ENCODE data around the gene CNOT10. TPM values are rescaled to one million over a fixed set of nuclear protein-coding genes. Genes with fewer than 3 reads are reported as not detected.

The CNOT10 gene
- total and polyA plus RNA-seq, 4 donors, result 14.1 to 57.5 (median 22.1) TPM

DNA sequence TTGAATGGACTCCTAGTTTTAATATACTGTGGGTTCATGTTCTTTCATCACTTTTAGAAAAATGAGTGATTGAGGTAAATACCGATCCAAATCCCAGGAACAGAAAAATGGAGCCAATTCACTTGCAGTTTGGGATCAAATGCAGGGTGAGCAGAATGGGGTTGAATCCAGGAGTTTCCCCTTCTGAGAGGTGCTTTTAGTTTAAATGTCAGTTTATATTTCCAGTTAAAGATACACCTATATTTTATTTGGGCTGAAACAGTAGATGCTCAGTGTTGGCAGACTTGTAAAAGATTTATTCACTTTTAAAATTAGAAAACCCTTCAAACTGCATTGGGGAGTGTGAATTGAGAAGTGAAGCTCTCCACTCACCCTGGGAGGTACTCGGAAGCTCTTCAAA is 135.4 kb downstream of the CNOT10 start:
- Histone ChIP-seq H3K9ac (ENCODE audit: insufficient read depth in 1 of 2, low read length in 2 of 2) (no peak overlapping the region), H3K4me1 (ENCODE audit: control insufficient read depth in 5 of 5, insufficient read depth in 5 of 5, low read length in 5 of 5) (peaks cover 0 to 31% (median 4%) of the 10 kb centered on the region in 5 donors), H3K9me3 (ENCODE audit: control insufficient read depth in 4 of 4, insufficient read depth in 3 of 4, low read length in 3 of 4) (peaks cover 0 to 2% (median 0%) of the 10 kb centered on the region in 4 donors), H3K27me3 (ENCODE audit: control insufficient read depth in 3 of 3, insufficient read depth in 3 of 3, low read length in 2 of 3) (peaks cover 4 to 9% (median 9%) of the 10 kb centered on the region in 3 donors), H3K36me3 (ENCODE audit: control insufficient read depth in 4 of 4, insufficient read depth in 4 of 4, low read length in 4 of 4) (no peaks in the 10 kb centered on the region), H3K27ac (ENCODE audit: low read depth in 1 of 2, low read length in 1 of 2) (no peak overlapping the region), H3K4me3 (no peak overlapping the region)
- DNase-seq, result no peak
- TF ChIP-seq, protein P1, sequence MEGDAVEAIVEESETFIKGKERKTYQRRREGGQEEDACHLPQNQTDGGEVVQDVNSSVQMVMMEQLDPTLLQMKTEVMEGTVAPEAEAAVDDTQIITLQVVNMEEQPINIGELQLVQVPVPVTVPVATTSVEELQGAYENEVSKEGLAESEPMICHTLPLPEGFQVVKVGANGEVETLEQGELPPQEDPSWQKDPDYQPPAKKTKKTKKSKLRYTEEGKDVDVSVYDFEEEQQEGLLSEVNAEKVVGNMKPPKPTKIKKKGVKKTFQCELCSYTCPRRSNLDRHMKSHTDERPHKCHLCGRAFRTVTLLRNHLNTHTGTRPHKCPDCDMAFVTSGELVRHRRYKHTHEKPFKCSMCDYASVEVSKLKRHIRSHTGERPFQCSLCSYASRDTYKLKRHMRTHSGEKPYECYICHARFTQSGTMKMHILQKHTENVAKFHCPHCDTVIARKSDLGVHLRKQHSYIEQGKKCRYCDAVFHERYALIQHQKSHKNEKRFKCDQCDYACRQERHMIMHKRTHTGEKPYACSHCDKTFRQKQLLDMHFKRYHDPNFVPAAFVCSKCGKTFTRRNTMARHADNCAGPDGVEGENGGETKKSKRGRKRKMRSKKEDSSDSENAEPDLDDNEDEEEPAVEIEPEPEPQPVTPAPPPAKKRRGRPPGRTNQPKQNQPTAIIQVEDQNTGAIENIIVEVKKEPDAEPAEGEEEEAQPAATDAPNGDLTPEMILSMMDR (IDR thresholded peaks at IDR 0.05; ENCODE audit: control extremely low read depth, extremely low read depth), result no peak
- 59 to 81% methylated on average over 2 of the region's 2 CpGs for WGBS, 2 donors
- ATAC-seq (ENCODE audit: insufficient read depth, low FRiP score), result no peak

DNA sequence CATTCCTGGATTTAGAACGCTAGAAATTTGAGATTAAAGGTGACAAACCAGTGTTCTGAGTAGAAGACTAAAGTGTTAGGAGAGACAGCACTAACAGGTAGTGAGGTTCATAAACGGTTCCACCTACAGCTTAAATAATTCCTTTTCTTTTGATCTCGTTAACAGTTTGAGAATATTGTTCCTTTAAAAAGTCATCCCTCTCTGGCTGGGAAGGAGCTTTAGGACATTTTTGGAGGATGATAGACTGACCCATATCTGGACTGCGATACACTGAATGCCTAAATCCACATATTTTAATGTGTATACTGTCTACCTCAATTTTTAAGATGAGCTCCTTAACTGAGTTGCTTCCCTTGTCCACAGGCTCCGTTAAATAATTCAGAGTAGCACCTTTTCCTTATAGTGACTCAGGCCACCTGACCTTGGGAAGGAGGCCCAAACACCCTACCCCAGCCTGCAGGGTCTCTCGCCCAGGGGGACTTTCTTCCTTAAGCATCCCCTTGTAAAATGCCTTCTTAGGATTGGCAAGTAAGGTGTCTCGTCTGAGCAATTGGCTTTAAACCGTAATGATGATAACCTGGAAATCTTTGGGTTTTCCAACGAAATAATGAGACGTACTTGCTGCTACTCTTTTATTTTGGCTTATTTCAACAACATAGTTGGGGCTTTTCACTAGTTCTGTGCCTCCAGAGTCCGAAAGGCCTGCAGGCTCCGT is 136.1 kb downstream of the CNOT10 start:
- H3K27me3 ChIP-seq (ENCODE audit: control insufficient read depth in 3 of 3, insufficient read depth in 3 of 3, low read length in 2 of 3), result peaks cover 4 to 9% (median 7%) of the 10 kb centered on the region in 3 donors
- no peaks in the 10 kb centered on the region for H3K36me3 ChIP-seq (ENCODE audit: control insufficient read depth in 4 of 4, insufficient read depth in 4 of 4, low read length in 4 of 4)
- TF ChIP-seq, protein P1 (IDR thresholded peaks at IDR 0.05; ENCODE audit: control extremely low read depth, extremely low read depth), result no peak
- peak in 1 of 3 donors; percentile 19 for DNase-seq
- no peak for ATAC-seq (ENCODE audit: insufficient read depth, low FRiP score)
- H3K4me3 ChIP-seq, result no peak overlapping the region
- no peak overlapping the region for H3K9ac ChIP-seq (ENCODE audit: insufficient read depth in 1 of 2, low read length in 2 of 2)
- peaks cover 0 to 31% (median 0%) of the 10 kb centered on the region in 5 donors for H3K4me1 ChIP-seq (ENCODE audit: control insufficient read depth in 5 of 5, insufficient read depth in 5 of 5, low read length in 5 of 5)
- H3K27ac ChIP-seq (ENCODE audit: low read depth in 1 of 2, low read length in 1 of 2), result peak overlapping the region in 1 of 2 donors; percentile 86
- peaks cover 0 to 2% (median 0%) of the 10 kb centered on the region in 4 donors for H3K9me3 ChIP-seq (ENCODE audit: control insufficient read depth in 4 of 4, insufficient read depth in 3 of 4, low read length in 3 of 4)
- WGBS, 2 donors, result 50 to 68% methylated on average over 12 of the region's 12 CpGs

DNA sequence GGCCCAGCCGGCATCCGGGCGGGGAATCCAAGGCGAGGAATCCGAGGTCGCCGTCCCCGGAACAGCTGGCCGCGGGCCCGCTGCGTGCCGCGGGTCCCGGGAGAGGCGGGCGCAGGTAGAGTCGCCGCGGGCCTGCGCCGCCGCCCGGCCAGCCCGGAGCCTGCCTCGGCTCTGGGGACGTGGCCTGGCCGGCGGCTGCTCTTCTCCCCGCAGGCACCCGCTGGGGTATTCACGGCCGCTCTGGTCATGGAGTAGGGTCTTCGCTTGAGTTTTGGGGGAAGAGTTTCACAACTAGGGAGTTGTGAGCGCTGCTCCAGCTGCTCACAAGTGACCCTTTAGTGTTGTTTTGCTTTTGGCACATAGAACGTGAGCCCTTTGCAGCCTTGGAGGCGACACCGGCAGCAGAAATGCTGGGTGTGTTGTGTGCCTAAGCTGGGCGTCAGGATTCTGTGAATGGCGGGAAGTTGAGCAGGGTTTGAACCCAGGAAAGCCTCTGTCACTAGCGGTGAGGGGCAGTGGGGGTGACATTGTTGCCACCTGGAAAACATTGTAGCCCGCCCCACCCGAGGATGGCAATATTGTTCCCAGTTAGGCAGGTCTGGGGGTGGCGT is 136.8 kb downstream of the CNOT10 start:
- peak; percentile 35 to 49 (median 37) for DNase-seq
- H3K27ac ChIP-seq (ENCODE audit: low read depth in 1 of 2, low read length in 1 of 2), result peak overlapping the region in 1 of 2 donors; percentile 86

More for the DNA sequence above, 136.8 kb downstream of the CNOT10 start:
- H3K4me3 ChIP-seq, result no peak overlapping the region
- peaks cover 0 to 2% (median 0%) of the 10 kb centered on the region in 4 donors for H3K9me3 ChIP-seq (ENCODE audit: control insufficient read depth in 4 of 4, insufficient read depth in 3 of 4, low read length in 3 of 4)
- 41 to 71% methylated on average over 44 of the region's 44 CpGs for WGBS, 2 donors
- peaks cover 4 to 9% (median 7%) of the 10 kb centered on the region in 3 donors for H3K27me3 ChIP-seq (ENCODE audit: control insufficient read depth in 3 of 3, insufficient read depth in 3 of 3, low read length in 2 of 3)
- TF ChIP-seq, protein P1 (IDR thresholded peaks at IDR 0.05; ENCODE audit: control extremely low read depth, extremely low read depth), result no peak
- H3K36me3 ChIP-seq (ENCODE audit: control insufficient read depth in 4 of 4, insufficient read depth in 4 of 4, low read length in 4 of 4), result no peaks in the 10 kb centered on the region
- ATAC-seq (ENCODE audit: insufficient read depth, low FRiP score), result no peak
- peaks cover 0 to 31% (median 0%) of the 10 kb centered on the region in 5 donors for H3K4me1 ChIP-seq (ENCODE audit: control insufficient read depth in 5 of 5, insufficient read depth in 5 of 5, low read length in 5 of 5)
- no peak overlapping the region for H3K9ac ChIP-seq (ENCODE audit: insufficient read depth in 1 of 2, low read length in 2 of 2)

All from lung (tissue), 12 donors.